ENCODE results near the gene STAT4.
"Not testable (repeated sequence)": the region's sequence is repeated elsewhere in the genome, so short reads cannot be mapped to it uniquely, and the experiment has no call there.

STAT4 gene

DNA sequence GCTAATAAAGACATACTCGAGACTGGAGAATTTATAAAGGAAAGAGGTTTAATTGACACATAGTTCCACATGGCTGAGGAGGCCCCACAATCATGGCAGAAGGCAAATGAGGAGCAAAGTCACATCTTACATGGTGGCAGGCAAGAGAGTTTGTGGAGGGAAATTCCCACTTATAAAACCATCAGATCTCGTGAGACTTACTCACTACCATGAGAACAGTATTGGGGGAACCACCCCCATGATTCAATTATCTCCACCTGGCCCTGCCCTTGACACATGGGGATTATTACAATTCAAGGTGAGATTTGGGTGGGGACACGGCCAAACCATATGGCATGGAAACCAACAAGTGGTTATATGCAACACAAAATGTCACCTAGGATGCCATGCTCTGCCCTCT is 155.5 kb downstream of the STAT4 start:
- DNase-seq; in situ Hi-C loops (cut with HindIII; ENCODE audit: low pct_ligation_motif_present, low pct_unique_long_range_greater_than_20kb, low sequenced_read_pairs): not testable (repeated sequence)

DNA sequence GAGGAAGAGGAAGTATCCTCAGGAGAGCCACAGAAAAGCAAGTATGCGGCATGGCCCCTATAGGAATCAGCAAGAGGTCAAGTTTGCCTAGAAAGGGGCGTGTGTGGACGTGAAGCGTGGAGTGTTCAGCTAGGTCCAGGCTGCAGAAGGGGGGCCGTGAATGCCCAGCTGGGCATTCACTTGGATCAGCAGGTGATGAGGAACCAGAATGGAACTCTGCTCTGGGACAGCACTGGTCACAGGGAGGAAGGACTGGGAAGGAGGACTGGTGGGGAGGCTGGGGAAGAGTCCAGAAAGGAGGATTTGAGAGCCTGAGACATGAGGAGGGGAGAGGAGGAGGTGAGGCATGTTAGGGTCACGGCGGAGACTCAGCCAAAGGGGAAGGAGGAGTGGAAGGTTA is 156.6 kb downstream of the STAT4 start:
- no peak for DNase-seq

DNA sequence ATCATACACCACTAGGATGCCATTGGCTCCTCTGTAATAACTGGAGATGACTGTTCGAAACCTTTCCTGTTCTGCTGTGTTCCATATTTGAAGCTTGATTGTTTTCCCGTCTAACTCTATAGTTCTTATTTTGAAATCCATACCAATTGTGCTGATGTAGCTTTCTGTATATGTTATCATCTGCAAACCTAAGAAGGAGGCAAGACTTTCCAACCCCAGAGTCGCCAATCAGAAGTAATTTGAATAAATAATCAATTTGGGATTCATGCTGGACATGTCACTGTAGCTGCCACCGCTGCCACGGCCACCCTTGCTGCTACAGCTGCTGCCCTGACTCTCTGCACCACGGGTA is 157.5 kb downstream of the STAT4 start:
- DNase-seq, result no peak
- in situ Hi-C loops (cut with HindIII; ENCODE audit: low pct_ligation_motif_present, low pct_unique_long_range_greater_than_20kb, low sequenced_read_pairs), result no loop called here

More for the DNA sequence above, 156.6 kb downstream of the STAT4 start:
- in situ Hi-C loops (cut with HindIII; ENCODE audit: low pct_ligation_motif_present, low pct_unique_long_range_greater_than_20kb, low sequenced_read_pairs), result no loop called here

DNA sequence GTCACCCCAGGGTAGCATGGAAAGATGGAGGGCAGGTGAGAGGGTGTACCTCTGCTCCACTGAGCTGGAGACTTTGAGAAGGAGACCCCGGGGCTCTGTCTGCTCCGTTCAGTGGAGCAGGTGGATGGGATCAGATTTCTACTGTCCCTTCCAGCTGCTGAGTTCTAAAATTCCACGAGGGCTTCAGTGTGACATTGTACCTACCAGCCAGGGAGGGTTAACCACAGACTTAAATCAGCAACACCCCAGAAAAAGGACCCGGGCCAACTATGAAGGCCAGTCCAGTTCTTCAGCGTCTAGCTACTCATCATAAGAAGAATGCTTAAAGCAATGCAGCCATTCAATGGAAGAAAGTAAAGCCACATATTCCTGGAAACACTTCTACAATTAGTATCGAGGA is 160.7 kb downstream of the STAT4 start:
- DNase-seq, result no peak
- in situ Hi-C loops (cut with HindIII; ENCODE audit: low pct_ligation_motif_present, low pct_unique_long_range_greater_than_20kb, low sequenced_read_pairs), result no loop called here

DNA sequence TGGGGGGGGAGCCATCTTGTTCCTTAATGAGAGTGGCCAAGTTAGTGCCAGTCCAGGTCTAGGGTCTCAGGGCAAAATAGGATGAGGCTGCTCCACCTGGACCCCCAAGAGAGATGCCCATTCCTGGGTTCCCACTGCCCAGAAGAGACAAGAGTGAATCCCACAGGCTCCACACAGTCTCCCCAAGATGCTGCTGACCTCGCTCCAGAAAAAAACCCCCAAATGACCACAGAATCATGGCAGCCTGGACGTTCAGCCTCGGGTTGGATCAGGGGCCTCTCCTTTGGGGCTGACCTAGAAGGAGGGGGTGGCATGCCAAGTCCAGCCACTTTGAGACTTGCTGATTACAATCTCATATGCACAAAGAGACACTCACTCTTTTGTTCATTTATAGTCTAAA is 161.9 kb downstream of the STAT4 start:
- in situ Hi-C loops (cut with HindIII; ENCODE audit: low pct_ligation_motif_present, low pct_unique_long_range_greater_than_20kb, low sequenced_read_pairs), result no loop called here
- DNase-seq, result no peak

DNA sequence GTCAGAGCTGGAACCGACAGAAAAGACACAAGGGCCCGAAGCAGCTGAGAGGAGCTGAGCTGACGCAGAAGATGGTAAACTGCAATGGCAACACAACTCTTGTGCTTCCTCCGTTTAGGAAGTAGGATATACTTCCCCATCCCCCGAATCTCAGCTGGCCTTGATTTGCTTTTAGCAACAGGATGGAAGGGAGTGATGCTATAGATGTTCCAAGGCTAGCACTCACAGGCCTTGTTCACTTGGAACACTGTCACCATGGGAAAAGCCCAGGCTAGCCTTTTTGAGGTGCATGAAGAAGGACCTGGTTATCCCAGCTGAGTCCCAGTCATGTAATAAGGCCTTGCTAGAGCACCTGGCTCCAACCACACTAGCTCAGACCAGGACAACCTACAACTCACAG is 162.9 kb downstream of the STAT4 start:
- in situ Hi-C loops (cut with HindIII; ENCODE audit: low pct_ligation_motif_present, low pct_unique_long_range_greater_than_20kb, low sequenced_read_pairs), result no loop called here
- DNase-seq, result no peak

DNA sequence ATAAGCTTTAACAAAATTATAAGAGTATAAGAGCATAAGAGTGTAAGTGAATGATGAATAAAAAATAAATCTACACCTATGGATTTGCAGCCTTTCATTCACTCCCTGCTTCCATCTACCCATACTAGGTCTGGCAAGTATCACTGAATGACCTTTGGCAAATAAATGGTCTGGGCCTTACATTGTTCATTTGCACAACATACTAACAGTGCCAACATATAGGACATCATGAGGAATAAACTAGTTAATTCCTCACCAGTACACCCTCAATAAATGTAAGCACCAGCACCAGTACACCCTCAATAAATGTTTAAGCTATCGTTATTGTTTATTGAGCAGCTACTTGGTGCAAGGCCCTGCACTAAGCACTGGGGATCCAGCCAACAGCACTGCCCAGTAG is 163.7 kb downstream of the STAT4 start:
- no peak for DNase-seq
- in situ Hi-C loops (cut with HindIII; ENCODE audit: low pct_ligation_motif_present, low pct_unique_long_range_greater_than_20kb, low sequenced_read_pairs), result no loop called here

DNA sequence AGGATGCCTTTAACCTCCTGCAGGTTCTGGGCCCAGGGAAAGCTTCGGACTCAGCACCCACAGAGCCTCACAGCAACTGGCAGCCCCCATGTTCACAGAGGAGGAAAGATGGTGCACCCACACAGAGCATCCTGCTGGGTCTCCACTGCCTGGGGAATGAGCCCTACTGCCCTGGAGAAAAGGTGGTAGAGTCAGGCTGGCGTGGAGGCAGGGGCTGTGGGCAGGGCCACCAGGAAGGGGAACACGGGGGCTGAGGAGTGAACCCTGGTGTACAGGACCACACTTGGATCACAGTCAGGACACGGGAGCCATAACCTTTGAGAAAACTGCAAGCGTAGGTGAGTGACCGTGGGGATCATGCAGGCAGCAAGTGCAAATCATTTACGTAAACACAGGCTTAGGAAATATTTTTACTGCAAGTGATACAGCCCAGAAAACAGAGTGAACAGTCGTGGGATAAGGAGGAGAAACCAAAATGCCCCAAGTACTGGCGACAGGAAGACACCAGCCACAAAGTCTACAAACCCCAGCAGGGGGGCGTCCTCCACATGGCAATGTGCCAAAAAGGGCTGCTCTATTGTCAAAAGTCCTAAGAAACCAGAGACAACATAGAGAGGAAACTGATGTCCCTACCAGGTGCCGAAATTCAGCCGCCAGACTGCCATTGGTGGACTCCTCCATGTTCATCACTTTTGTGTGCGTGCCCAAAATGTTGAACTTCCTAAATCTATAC is 164.4 kb downstream of the STAT4 start:
- DNase-seq, result no peak
- in situ Hi-C loops (cut with HindIII; ENCODE audit: low pct_ligation_motif_present, low pct_unique_long_range_greater_than_20kb, low sequenced_read_pairs), result no loop called here

DNA sequence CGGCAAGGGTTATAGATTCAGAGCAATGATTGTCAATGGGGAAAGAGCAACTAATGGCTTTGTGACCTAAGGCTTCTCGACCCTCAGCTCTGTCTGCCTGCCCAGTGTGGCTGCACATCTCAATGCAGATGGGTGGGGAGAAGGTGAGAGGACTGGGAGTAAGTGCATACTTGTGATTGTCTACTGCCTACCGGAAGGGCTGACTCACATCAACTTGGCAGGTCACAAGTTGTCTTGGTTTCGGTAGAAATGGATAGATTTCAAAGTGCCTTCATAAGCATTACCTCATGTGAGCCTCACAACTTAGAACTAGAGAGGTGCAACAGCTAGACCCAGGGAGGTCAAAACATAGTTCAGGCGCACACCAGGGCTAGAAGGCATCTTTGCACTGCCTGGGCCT is 166.2 kb downstream of the STAT4 start:
- DNase-seq, result peak; percentile 59
- in situ Hi-C loops (cut with HindIII; ENCODE audit: low pct_ligation_motif_present, low pct_unique_long_range_greater_than_20kb, low sequenced_read_pairs), result no loop called here

DNA sequence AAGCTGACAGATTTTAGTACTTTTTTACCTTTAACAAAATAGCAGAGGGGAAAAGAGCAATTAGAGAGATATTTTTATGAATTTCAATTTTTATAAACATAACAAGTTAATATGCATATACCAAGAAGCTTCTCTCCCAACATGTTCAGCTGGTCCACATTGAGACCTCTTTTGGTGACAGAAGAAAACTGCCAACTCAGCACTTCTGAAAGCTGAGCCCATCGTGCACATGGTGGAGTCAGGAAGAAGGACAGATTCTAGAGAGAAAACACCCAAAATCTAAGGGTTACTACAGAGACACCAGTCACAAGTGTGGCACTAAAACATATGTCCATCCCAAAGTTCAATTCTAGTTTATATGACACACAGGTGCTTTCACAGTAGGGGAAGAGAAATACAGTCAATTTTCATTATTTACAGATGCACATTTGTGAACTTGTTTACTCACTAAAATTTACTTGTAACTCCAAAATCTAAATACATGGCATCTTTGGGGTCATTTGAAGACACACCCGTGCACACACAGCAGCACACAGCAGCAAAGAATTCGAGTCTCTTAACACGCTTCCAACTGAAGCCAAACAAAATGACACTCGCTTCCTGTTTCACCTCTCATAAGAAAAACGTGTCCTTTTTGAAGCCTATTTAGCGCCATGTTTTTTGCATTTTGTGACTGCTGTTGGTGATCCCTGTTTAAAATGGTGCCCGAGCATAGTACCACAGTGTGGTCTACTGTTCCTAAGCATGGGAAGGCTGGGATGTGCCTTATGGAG is 168.3 kb downstream of the STAT4 start:
- no peak for DNase-seq
- in situ Hi-C loops (cut with HindIII; ENCODE audit: low pct_ligation_motif_present, low pct_unique_long_range_greater_than_20kb, low sequenced_read_pairs), result no loop called here

DNA sequence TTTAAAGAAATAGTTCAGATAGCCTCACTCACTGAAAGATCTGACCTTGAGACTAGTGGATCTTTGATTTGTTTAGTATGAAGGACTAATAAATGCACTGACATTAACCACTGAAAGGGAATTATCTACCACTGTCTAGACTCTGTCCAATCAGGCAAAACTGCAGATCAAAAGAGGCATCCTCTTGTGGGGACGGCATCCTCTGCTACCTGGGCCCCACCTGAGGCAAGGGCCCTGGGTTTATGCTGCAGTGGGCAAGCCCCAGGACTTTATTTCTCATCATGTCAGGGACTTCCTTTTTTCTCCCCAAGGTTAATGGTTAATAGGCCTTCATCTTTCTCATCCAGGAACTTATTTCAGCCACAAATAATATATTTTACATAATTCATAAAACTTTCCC is 169.1 kb downstream of the STAT4 start:
- no peak for DNase-seq
- in situ Hi-C loops (cut with HindIII; ENCODE audit: low pct_ligation_motif_present, low pct_unique_long_range_greater_than_20kb, low sequenced_read_pairs), result no loop called here

DNA sequence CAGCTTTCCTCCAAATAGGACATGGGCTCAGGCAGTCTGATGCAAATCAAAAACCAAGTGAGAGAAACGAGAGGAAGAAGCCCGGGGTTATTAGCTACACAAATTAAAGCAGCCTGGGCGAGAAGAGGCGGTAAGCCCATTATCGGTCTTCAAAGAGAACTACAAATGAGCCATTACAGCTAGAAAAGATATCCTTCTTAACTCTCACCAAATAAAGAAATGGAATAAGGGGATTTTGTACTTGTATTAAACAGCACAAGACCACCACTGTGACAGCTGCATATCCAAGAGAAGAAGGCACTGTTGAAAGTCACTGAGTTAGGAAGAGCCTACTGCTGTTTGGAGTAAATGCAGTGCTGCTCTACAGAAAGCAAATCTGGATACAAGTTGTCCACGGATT is 169.5 kb downstream of the STAT4 start:
- in situ Hi-C loops (cut with HindIII; ENCODE audit: low pct_ligation_motif_present, low pct_unique_long_range_greater_than_20kb, low sequenced_read_pairs), result no loop called here
- DNase-seq, result no peak

DNA sequence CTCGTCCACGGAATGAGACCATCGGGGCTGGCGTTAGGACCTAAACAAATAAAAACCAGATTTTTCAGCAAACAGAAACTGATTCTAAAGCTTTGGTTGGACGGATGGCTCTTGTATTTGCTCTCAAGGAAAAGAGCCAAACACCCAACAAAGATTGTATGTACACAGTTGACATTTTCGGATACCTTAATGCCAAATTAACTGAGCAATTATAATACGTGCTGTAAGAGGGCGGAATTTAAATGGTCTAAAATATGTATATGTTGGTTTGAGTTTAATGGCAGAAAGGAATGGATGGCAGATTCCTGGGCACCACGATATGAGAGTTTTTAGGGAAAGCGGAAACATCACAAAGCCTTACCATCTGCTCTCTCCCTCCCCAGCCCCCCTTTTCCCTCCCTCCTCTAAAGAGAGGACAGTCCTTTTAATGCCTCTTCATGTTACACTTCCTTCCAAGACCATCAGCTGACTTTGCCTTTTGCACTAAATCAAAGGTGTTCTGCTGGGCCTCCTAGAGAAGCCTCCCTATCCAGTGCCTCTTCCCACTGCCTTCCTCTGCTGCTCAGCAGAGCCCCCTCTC is 170.1 kb downstream of the STAT4 start:
- in situ Hi-C loops (cut with HindIII; ENCODE audit: low pct_ligation_motif_present, low pct_unique_long_range_greater_than_20kb, low sequenced_read_pairs), result no loop called here
- no peak for DNase-seq

DNA sequence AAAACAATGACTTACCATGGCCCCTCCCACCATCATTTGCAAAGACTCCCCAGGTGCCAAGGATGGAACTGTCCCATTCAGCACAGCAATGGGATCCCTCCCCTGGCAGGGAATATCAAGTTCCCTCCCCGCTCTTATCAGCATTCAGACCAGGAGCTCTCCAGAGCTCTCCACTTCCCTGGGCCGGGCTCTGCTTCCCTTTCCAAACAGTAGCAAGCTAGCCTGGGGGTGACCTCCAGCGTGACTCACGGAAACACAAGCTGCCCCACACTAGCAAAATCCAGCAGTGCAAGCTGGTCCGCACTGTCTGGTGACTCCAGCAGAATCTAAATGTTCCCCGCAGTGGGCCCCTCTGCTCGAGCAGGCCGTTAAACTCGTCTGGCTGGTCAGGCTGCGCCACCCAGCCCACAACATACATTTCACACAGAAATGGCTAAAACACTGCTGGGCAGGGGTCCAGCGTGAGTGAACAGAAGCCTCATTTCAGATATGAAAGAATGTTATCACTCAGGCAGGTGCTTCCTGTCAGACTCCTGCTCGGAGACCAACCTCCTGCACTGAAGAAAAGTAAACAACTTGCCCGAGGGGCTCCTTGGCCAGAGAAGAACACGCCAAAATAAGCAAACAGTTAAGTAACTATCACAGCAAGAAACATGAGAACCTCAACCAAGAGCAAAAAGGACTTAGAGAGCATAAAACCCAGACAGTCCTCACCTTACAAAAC is 170.7 kb downstream of the STAT4 start:
- DNase-seq, result no peak
- in situ Hi-C loops (cut with HindIII; ENCODE audit: low pct_ligation_motif_present, low pct_unique_long_range_greater_than_20kb, low sequenced_read_pairs), result no loop called here

Measured in ACHN (cell line).